Measurements from ENCODE around the gene RPL28.
A peak's percentile ranks its signal among the peaks of the same experiment; 100 is the strongest.

Gene RPL28

DNA sequence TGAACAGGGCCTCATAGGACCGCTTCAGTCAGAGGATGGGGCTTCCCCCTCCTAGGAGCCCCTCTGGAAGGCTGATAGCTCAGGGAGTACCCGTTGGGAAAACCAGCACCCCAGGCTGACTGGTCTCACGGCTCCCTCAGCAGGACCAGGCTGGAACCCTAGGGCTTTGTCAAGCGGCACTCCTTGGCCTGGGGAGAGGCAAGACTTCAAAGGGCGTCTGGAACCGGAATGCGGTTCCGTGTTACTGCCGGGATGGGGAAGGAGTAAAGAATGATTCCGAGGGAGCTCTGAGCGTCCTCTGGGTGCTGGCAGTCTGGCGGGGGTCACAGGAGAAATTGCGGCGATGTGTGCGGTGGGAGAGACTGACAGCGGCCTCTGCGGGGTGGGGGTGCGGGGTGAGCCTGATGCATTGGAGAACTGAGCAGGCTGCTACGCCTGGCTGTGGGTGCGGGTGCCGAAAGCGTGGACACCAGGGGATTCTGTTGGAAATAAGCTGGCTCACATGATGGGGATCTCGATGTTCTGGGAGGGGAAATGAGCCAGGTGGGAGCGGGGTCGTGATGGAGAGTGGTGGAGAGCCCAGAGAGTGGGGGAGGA, 33.1 kb upstream of the RPL28 start:
- Histone ChIP-seq H3K9me3 (ENCODE audit: insufficient read depth, low read depth, low read length) (peaks cover 8% of the 10 kb centered on the region), H2AFZ (ENCODE audit: insufficient read depth, low read length, poor library complexity) (no peak overlapping the region), H3K79me1 (ENCODE audit: low read length) (peaks cover 1% of the 10 kb centered on the region), H2BK120ac (ENCODE audit: insufficient read depth, low read length, poor library complexity) (no peak overlapping the region), H3K14ac (ENCODE audit: low read length) (no peak overlapping the region), H3K4me1 (ENCODE audit: control insufficient read depth in 1 of 2, insufficient read depth in 2 of 2, low read length in 2 of 2) (peaks cover 6 to 21% of the 10 kb centered on the region in 2 experiments), H2BK12ac (ENCODE audit: low read length) (no peak overlapping the region), H4K8ac (ENCODE audit: low read depth, low read length) (no peak overlapping the region), H2BK5ac (ENCODE audit: low read depth, low read length, poor library complexity) (no peak overlapping the region), H3K79me2 (ENCODE audit: control insufficient read depth, insufficient read depth, low read length, poor library complexity) (no peaks in the 10 kb centered on the region), H3K4me2 (ENCODE audit: low read length) (no peak overlapping the region), H3K27me3 (ENCODE audit: insufficient read depth, low read length) (peaks cover 16% of the 10 kb centered on the region), H3K4ac (ENCODE audit: low read depth, low read length) (no peak overlapping the region), H3K18ac (ENCODE audit: low read length) (no peak overlapping the region), H4K12ac (ENCODE audit: low read depth, low read length) (no peak overlapping the region), H3K4me3 (ENCODE audit: low read depth, low read length) (no peak overlapping the region), H3K27ac (ENCODE audit: low read depth, low read length) (no peak overlapping the region), H3K36me3 (ENCODE audit: control insufficient read depth in 1 of 2, insufficient read depth in 2 of 2, low read length in 2 of 2) (peaks cover 4 to 6% of the 10 kb centered on the region in 2 experiments), H3K9ac (ENCODE audit: low read length) (no peak overlapping the region), H3K23ac (ENCODE audit: low read length) (no peak overlapping the region), H4K91ac (ENCODE audit: low read depth, low read length) (no peak overlapping the region), H2AK5ac (ENCODE audit: low read length) (no peak overlapping the region)
- WGBS (ENCODE audit: extremely low coverage, insufficient coverage, insufficient read length) = no CpG with 5 or more reads among the region's 25 CpGs
- peak in 1 of 2 donors; percentile 30 for DNase-seq

DNA sequence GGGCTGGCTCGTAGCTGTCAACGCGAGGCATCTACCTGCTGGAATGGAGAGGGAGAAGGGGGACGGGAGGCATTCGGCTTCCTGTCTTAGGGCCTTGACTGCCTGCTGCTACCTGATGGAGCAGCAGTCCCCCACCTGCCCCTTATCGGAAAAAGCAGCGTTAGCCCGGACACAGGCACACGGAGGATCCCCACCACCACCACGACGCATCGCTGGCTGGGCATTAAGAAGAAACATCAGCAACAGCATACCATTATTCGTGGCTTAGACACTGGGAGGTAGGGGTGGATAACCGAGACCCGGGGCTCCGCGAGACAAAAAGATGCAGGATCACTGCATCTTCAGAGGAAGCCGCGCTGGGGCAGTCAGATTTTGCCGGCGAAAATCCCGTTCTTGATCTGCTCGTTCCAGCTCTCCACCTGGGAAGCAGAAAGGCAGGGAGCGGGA, 32.4 kb upstream of the RPL28 start:
- Histone ChIP-seq H2BK5ac (ENCODE audit: low read depth, low read length, poor library complexity) (no peak overlapping the region), H3K4me2 (ENCODE audit: low read length) (peak overlapping the region; percentile 82), H2AK5ac (ENCODE audit: low read length) (no peak overlapping the region), H3K79me2 (ENCODE audit: control insufficient read depth, insufficient read depth, low read length, poor library complexity) (no peaks in the 10 kb centered on the region), H2BK12ac (ENCODE audit: low read length) (no peak overlapping the region), H3K9me3 (ENCODE audit: insufficient read depth, low read depth, low read length) (peaks cover 8% of the 10 kb centered on the region), H4K8ac (ENCODE audit: low read depth, low read length) (no peak overlapping the region), H2AFZ (ENCODE audit: insufficient read depth, low read length, poor library complexity) (peak overlapping the region; percentile 19), H3K9ac (ENCODE audit: low read length) (no peak overlapping the region), H3K14ac (ENCODE audit: low read length) (no peak overlapping the region), H3K18ac (ENCODE audit: low read length) (no peak overlapping the region), H3K4me1 (ENCODE audit: control insufficient read depth in 1 of 2, insufficient read depth in 2 of 2, low read length in 2 of 2) (peaks cover 6 to 18% of the 10 kb centered on the region in 2 experiments), H4K12ac (ENCODE audit: low read depth, low read length) (no peak overlapping the region), H3K4me3 (ENCODE audit: low read depth, low read length) (peak overlapping the region; percentile 65), H4K91ac (ENCODE audit: low read depth, low read length) (no peak overlapping the region), H3K27ac (ENCODE audit: low read depth, low read length) (no peak overlapping the region), H3K79me1 (ENCODE audit: low read length) (peaks cover 1% of the 10 kb centered on the region), H3K23ac (ENCODE audit: low read length) (no peak overlapping the region), H3K36me3 (ENCODE audit: control insufficient read depth in 1 of 2, insufficient read depth in 2 of 2, low read length in 2 of 2) (peaks cover 2 to 4% of the 10 kb centered on the region in 2 experiments), H3K27me3 (ENCODE audit: insufficient read depth, low read length) (peaks cover 16% of the 10 kb centered on the region), H2BK120ac (ENCODE audit: insufficient read depth, low read length, poor library complexity) (no peak overlapping the region), H3K4ac (ENCODE audit: low read depth, low read length) (no peak overlapping the region)
- DNase-seq = no peak
- no CpG with 5 or more reads among the region's 24 CpGs for WGBS (ENCODE audit: extremely low coverage, insufficient coverage, insufficient read length)

DNA sequence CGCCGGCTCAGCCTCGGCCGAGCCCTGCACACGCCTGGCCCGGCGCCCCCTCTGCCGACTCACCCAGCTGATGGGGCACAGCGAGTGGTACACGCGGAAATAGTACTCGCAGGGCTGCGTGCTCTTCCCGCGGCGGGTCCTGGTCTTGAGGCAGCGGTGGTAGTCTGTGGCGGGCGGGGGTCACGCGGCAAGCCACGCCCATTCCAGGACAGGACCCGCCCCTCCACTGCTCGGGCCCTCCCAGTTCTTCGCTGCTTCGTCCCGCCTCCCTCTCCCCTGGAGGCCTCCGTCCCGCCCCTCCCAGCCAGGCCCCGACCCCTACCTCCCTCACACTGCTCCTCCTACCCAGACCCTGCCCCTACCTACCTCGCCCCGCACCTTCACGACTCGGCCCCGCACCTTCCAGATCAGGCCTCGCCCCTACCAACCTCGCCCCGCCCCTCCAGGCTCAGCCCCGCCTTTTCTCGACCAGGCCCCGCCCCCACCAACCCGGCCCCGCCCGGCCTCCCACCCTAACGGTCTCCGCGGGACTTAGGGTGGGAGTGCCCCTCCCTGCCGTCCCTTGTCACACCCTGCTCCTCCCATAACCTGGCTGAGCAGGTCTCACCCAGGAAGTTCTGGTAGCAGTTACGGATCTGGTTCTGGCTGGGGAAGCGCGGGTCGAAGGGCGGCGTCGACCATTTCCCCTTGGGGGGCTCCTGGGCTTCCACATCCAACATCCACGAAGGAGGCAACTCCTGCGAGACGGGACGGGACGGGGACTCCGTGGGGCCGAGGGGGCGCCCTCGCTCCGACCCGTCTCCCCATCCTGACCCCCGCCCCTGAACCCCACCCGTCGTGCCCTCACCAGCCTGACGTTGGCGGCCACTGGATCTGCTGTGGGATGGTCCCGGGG, 31.7 kb upstream of the RPL28 start:
- no peak overlapping the region for H2BK12ac ChIP-seq (ENCODE audit: low read length)
- H3K27me3 ChIP-seq (ENCODE audit: insufficient read depth, low read length) = peaks cover 16% of the 10 kb centered on the region
- peaks cover 1% of the 10 kb centered on the region for H3K79me1 ChIP-seq (ENCODE audit: low read length)
- H3K23ac ChIP-seq (ENCODE audit: low read length) = no peak overlapping the region
- no peak overlapping the region for H3K18ac ChIP-seq (ENCODE audit: low read length)
- DNase-seq = peak; percentile 30 to 56
- H3K4me2 ChIP-seq (ENCODE audit: low read length) = peak overlapping the region; percentile 82
- H4K12ac ChIP-seq (ENCODE audit: low read depth, low read length) = no peak overlapping the region
- peak overlapping the region; percentile 65 for H3K4me3 ChIP-seq (ENCODE audit: low read depth, low read length)
- no peak overlapping the region for H4K91ac ChIP-seq (ENCODE audit: low read depth, low read length)
- H3K27ac ChIP-seq (ENCODE audit: low read depth, low read length) = no peak overlapping the region
- H3K9ac ChIP-seq (ENCODE audit: low read length) = no peak overlapping the region
- H3K14ac ChIP-seq (ENCODE audit: low read length) = no peak overlapping the region
- no peak overlapping the region for H2BK120ac ChIP-seq (ENCODE audit: insufficient read depth, low read length, poor library complexity)
- peaks cover 0 to 2% of the 10 kb centered on the region in 2 experiments for H3K36me3 ChIP-seq (ENCODE audit: control insufficient read depth in 1 of 2, insufficient read depth in 2 of 2, low read length in 2 of 2)
- H2BK5ac ChIP-seq (ENCODE audit: low read depth, low read length, poor library complexity) = no peak overlapping the region
- H3K79me2 ChIP-seq (ENCODE audit: control insufficient read depth, insufficient read depth, low read length, poor library complexity) = no peaks in the 10 kb centered on the region
- peak overlapping the region; percentile 51 for H2AFZ ChIP-seq (ENCODE audit: insufficient read depth, low read length, poor library complexity)
- H4K8ac ChIP-seq (ENCODE audit: low read depth, low read length) = no peak overlapping the region
- H3K4ac ChIP-seq (ENCODE audit: low read depth, low read length) = no peak overlapping the region
- peaks cover 4 to 15% of the 10 kb centered on the region in 2 experiments for H3K4me1 ChIP-seq (ENCODE audit: control insufficient read depth in 1 of 2, insufficient read depth in 2 of 2, low read length in 2 of 2)
- WGBS (ENCODE audit: extremely low coverage, insufficient coverage, insufficient read length) = no CpG with 5 or more reads among the region's 72 CpGs
- H2AK5ac ChIP-seq (ENCODE audit: low read length) = no peak overlapping the region
- H3K9me3 ChIP-seq (ENCODE audit: insufficient read depth, low read depth, low read length) = peaks cover 8% of the 10 kb centered on the region

DNA sequence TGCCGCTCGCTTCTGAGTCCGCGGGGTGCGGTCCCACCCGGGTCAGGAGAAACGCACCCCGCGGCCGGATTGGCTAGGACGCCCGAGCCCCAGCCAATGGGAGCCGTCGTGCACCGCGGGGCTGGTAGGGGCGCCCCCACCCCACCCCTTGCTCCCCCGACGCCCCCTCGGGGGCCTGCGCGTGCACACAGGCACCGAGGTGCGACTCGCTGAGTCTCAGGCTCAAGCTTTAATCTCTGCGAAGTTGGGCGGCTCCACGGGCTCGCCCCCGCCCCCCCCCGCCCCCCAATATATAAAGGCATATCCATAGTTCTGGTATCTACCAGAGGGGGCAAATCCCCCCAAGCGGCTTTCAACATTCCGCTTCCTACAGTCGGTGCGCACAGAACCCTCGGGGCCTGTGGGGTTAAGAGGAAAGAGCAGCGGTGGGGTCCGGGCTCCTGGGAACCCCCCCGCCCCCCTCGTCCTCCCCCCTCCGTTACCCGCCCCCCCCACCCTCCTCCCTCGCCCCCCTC, 31.0 kb upstream of the RPL28 start, which contains the start of gene COX6B2:
COX6B2 (minus strand) TSS at position 22 of the 515 bp plus-strand sequence. CDS start 198 bp downstream, outside the sequence.
- H3K4ac ChIP-seq (ENCODE audit: low read depth, low read length) = no peak within 1 kb of the TSS
- no peak within 1 kb of the TSS for H3K9ac ChIP-seq (ENCODE audit: low read length)
- no peak within 1 kb of the TSS for H4K91ac ChIP-seq (ENCODE audit: low read depth, low read length)
- no peak within 1 kb of the TSS for H3K18ac ChIP-seq (ENCODE audit: low read length)
- H3K14ac ChIP-seq (ENCODE audit: low read length) = no peak within 1 kb of the TSS
- H3K79me2 ChIP-seq (ENCODE audit: control insufficient read depth, insufficient read depth, low read length, poor library complexity) = no peaks in the 10 kb centered on the region
- H2BK12ac ChIP-seq (ENCODE audit: low read length) = no peak within 1 kb of the TSS
- H3K4me3 ChIP-seq (ENCODE audit: low read depth, low read length) = peak within 1 kb of the TSS; percentile 65
- no peak within 1 kb of the TSS for H3K27ac ChIP-seq (ENCODE audit: low read depth, low read length)
- peaks cover 16% of the 10 kb centered on the region for H3K27me3 ChIP-seq (ENCODE audit: insufficient read depth, low read length)
- no peak within 1 kb of the TSS for H2BK120ac ChIP-seq (ENCODE audit: insufficient read depth, low read length, poor library complexity)
- no peaks in the 10 kb centered on the region for H3K36me3 ChIP-seq (ENCODE audit: control insufficient read depth in 1 of 2, insufficient read depth in 2 of 2, low read length in 2 of 2)
- H3K9me3 ChIP-seq (ENCODE audit: insufficient read depth, low read depth, low read length) = peaks cover 8% of the 10 kb centered on the region
- peaks cover 1% of the 10 kb centered on the region for H3K79me1 ChIP-seq (ENCODE audit: low read length)
- no peak for DNase-seq
- H2AK5ac ChIP-seq (ENCODE audit: low read length) = no peak within 1 kb of the TSS
- H4K12ac ChIP-seq (ENCODE audit: low read depth, low read length) = no peak within 1 kb of the TSS
- peaks cover 4 to 15% of the 10 kb centered on the region in 2 experiments for H3K4me1 ChIP-seq (ENCODE audit: control insufficient read depth in 1 of 2, insufficient read depth in 2 of 2, low read length in 2 of 2)
- H3K4me2 ChIP-seq (ENCODE audit: low read length) = peak within 1 kb of the TSS; percentile 82
- peak within 1 kb of the TSS; percentile 51 for H2AFZ ChIP-seq (ENCODE audit: insufficient read depth, low read length, poor library complexity)
- no peak within 1 kb of the TSS for H2BK5ac ChIP-seq (ENCODE audit: low read depth, low read length, poor library complexity)
- H4K8ac ChIP-seq (ENCODE audit: low read depth, low read length) = no peak within 1 kb of the TSS
- no peak within 1 kb of the TSS for H3K23ac ChIP-seq (ENCODE audit: low read length)
- WGBS (ENCODE audit: extremely low coverage, insufficient coverage, insufficient read length) = no CpG with 5 or more reads among the region's 43 CpGs
